ENCODE results near the gene ALOX15.
"Not testable (repeated sequence)": the region's sequence is repeated elsewhere in the genome, so short reads cannot be mapped to it uniquely, and the experiment has no call there.

ALOX15 gene

GRCh38 chr17:4610656-4611055, 30.8 kb downstream of the ALOX15 start:
- H3K27me3 ChIP-seq (ENCODE audit: control insufficient read depth, insufficient read depth, low read length) = no peaks in the 10 kb centered on the region
- no peak overlapping the region for H3K9ac ChIP-seq (ENCODE audit: low read depth, low read length)
- H3K36me3 ChIP-seq (ENCODE audit: control insufficient read depth, insufficient read depth, low read length) = no peaks in the 10 kb centered on the region
- no peaks in the 10 kb centered on the region for H3K9me3 ChIP-seq (ENCODE audit: control insufficient read depth, insufficient read depth, low read length)
- H3K4me1 ChIP-seq (ENCODE audit: control insufficient read depth, insufficient read depth, low read length) = no peaks in the 10 kb centered on the region
- no peak overlapping the region for H3K4me3 ChIP-seq (ENCODE audit: low read depth, low read length)

GRCh38 chr17:4610162-4610561, 31.3 kb downstream of the ALOX15 start:
- Histone ChIP-seq H3K9ac (ENCODE audit: low read depth, low read length) (no peak overlapping the region), H3K36me3 (ENCODE audit: control insufficient read depth, insufficient read depth, low read length) (no peaks in the 10 kb centered on the region), H3K4me3 (ENCODE audit: low read depth, low read length) (no peak overlapping the region), H3K4me1 (ENCODE audit: control insufficient read depth, insufficient read depth, low read length) (no peaks in the 10 kb centered on the region), H3K27me3 (ENCODE audit: control insufficient read depth, insufficient read depth, low read length) (no peaks in the 10 kb centered on the region), H3K9me3 (ENCODE audit: control insufficient read depth, insufficient read depth, low read length) (no peaks in the 10 kb centered on the region)

- Histone ChIP-seq H3K9ac (ENCODE audit: low read depth, low read length) (no peak overlapping the region), H3K4me1 (ENCODE audit: control insufficient read depth, insufficient read depth, low read length) (no peaks in the 10 kb centered on the region), H3K9me3 (ENCODE audit: control insufficient read depth, insufficient read depth, low read length) (no peaks in the 10 kb centered on the region), H3K4me3 (ENCODE audit: low read depth, low read length) (no peak overlapping the region), H3K36me3 (ENCODE audit: control insufficient read depth, insufficient read depth, low read length) (no peaks in the 10 kb centered on the region), H3K27me3 (ENCODE audit: control insufficient read depth, insufficient read depth, low read length) (no peaks in the 10 kb centered on the region)
These were observed 31.7 kb downstream of the ALOX15 start for GRCh38 chr17:4609761-4610160.

- Histone ChIP-seq H3K9me3 (ENCODE audit: control insufficient read depth, insufficient read depth, low read length) (no peaks in the 10 kb centered on the region), H3K9ac (ENCODE audit: low read depth, low read length) (no peak overlapping the region), H3K27me3 (ENCODE audit: control insufficient read depth, insufficient read depth, low read length) (no peaks in the 10 kb centered on the region), H3K4me3 (ENCODE audit: low read depth, low read length) (no peak overlapping the region), H3K36me3 (ENCODE audit: control insufficient read depth, insufficient read depth, low read length) (no peaks in the 10 kb centered on the region), H3K4me1 (ENCODE audit: control insufficient read depth, insufficient read depth, low read length) (no peaks in the 10 kb centered on the region)
These were observed 33.7 kb downstream of the ALOX15 start for GRCh38 chr17:4607773-4608187.

GRCh38 chr17:4607261-4607741, 34.2 kb downstream of the ALOX15 start:
- H3K36me3 ChIP-seq (ENCODE audit: control insufficient read depth, insufficient read depth, low read length) = no peaks in the 10 kb centered on the region
- no peaks in the 10 kb centered on the region for H3K9me3 ChIP-seq (ENCODE audit: control insufficient read depth, insufficient read depth, low read length)
- no peaks in the 10 kb centered on the region for H3K4me1 ChIP-seq (ENCODE audit: control insufficient read depth, insufficient read depth, low read length)
- no peak overlapping the region for H3K9ac ChIP-seq (ENCODE audit: low read depth, low read length)
- H3K27me3 ChIP-seq (ENCODE audit: control insufficient read depth, insufficient read depth, low read length) = no peaks in the 10 kb centered on the region
- no peak overlapping the region for H3K4me3 ChIP-seq (ENCODE audit: low read depth, low read length)

- no peaks in the 10 kb centered on the region for H3K27me3 ChIP-seq (ENCODE audit: control insufficient read depth, insufficient read depth, low read length)
- H3K9ac ChIP-seq (ENCODE audit: low read depth, low read length) = no peak overlapping the region
- H3K4me1 ChIP-seq (ENCODE audit: control insufficient read depth, insufficient read depth, low read length) = no peaks in the 10 kb centered on the region
- H3K4me3 ChIP-seq (ENCODE audit: low read depth, low read length) = no peak overlapping the region
- H3K9me3 ChIP-seq (ENCODE audit: control insufficient read depth, insufficient read depth, low read length) = no peaks in the 10 kb centered on the region
- no peaks in the 10 kb centered on the region for H3K36me3 ChIP-seq (ENCODE audit: control insufficient read depth, insufficient read depth, low read length)
These were observed 35.7 kb downstream of the ALOX15 start for GRCh38 chr17:4605826-4606225.

GRCh38 chr17:4604736-4605135, 36.7 kb downstream of the ALOX15 start:
- not testable (repeated sequence) for H3K4me1 ChIP-seq (ENCODE audit: control insufficient read depth, insufficient read depth, low read length); H3K9ac ChIP-seq (ENCODE audit: low read depth, low read length)

GRCh38 chr17:4604111-4604644, 37.3 kb downstream of the ALOX15 start:
- Histone ChIP-seq H3K4me1 (ENCODE audit: control insufficient read depth, insufficient read depth, low read length) (peaks cover 8% of the 10 kb centered on the region), H3K4me3 (ENCODE audit: low read depth, low read length) (no peak overlapping the region), H3K36me3 (ENCODE audit: control insufficient read depth, insufficient read depth, low read length) (no peaks in the 10 kb centered on the region), H3K9me3 (ENCODE audit: control insufficient read depth, insufficient read depth, low read length) (no peaks in the 10 kb centered on the region), H3K9ac (ENCODE audit: low read depth, low read length) (no peak overlapping the region), H3K27me3 (ENCODE audit: control insufficient read depth, insufficient read depth, low read length) (no peaks in the 10 kb centered on the region)

More at GRCh38 chr17:4604736-4605135, 36.7 kb downstream of the ALOX15 start:
- not testable (repeated sequence) for H3K4me3 ChIP-seq (ENCODE audit: low read depth, low read length); H3K9me3 ChIP-seq (ENCODE audit: control insufficient read depth, insufficient read depth, low read length); H3K36me3 ChIP-seq (ENCODE audit: control insufficient read depth, insufficient read depth, low read length); H3K27me3 ChIP-seq (ENCODE audit: control insufficient read depth, insufficient read depth, low read length)

- Histone ChIP-seq H3K4me3 (ENCODE audit: low read depth, low read length) (no peak overlapping the region), H3K9me3 (ENCODE audit: control insufficient read depth, insufficient read depth, low read length) (no peaks in the 10 kb centered on the region), H3K36me3 (ENCODE audit: control insufficient read depth, insufficient read depth, low read length) (peaks cover 2% of the 10 kb centered on the region), H3K9ac (ENCODE audit: low read depth, low read length) (no peak overlapping the region), H3K4me1 (ENCODE audit: control insufficient read depth, insufficient read depth, low read length) (peaks cover 11% of the 10 kb centered on the region), H3K27me3 (ENCODE audit: control insufficient read depth, insufficient read depth, low read length) (no peaks in the 10 kb centered on the region)
These were observed 39.4 kb downstream of the ALOX15 start for GRCh38 chr17:4602041-4602440.

- H3K9ac ChIP-seq (ENCODE audit: low read depth, low read length) = no peak overlapping the region
These were observed 40.2 kb downstream of the ALOX15 start for GRCh38 chr17:4601326-4601725.

GRCh38 chr17:4600563-4600962, 40.9 kb downstream of the ALOX15 start:
- H3K27me3 ChIP-seq (ENCODE audit: control insufficient read depth, insufficient read depth, low read length) = no peaks in the 10 kb centered on the region
- peaks cover 4% of the 10 kb centered on the region for H3K36me3 ChIP-seq (ENCODE audit: control insufficient read depth, insufficient read depth, low read length)
- H3K4me1 ChIP-seq (ENCODE audit: control insufficient read depth, insufficient read depth, low read length) = peaks cover 11% of the 10 kb centered on the region
- H3K4me3 ChIP-seq (ENCODE audit: low read depth, low read length) = peak overlapping the region; percentile 46
- H3K9me3 ChIP-seq (ENCODE audit: control insufficient read depth, insufficient read depth, low read length) = no peaks in the 10 kb centered on the region
- no peak overlapping the region for H3K9ac ChIP-seq (ENCODE audit: low read depth, low read length)

More at GRCh38 chr17:4601326-4601725, 40.2 kb downstream of the ALOX15 start:
- no peak overlapping the region for H3K4me3 ChIP-seq (ENCODE audit: low read depth, low read length)
- H3K27me3 ChIP-seq (ENCODE audit: control insufficient read depth, insufficient read depth, low read length) = no peaks in the 10 kb centered on the region
- peaks cover 4% of the 10 kb centered on the region for H3K36me3 ChIP-seq (ENCODE audit: control insufficient read depth, insufficient read depth, low read length)
- H3K9me3 ChIP-seq (ENCODE audit: control insufficient read depth, insufficient read depth, low read length) = no peaks in the 10 kb centered on the region
- peaks cover 11% of the 10 kb centered on the region for H3K4me1 ChIP-seq (ENCODE audit: control insufficient read depth, insufficient read depth, low read length)

- Histone ChIP-seq H3K4me3 (ENCODE audit: low read depth, low read length) (peak overlapping the region; percentile 46), H3K4me1 (ENCODE audit: control insufficient read depth, insufficient read depth, low read length) (peaks cover 11% of the 10 kb centered on the region), H3K9me3 (ENCODE audit: control insufficient read depth, insufficient read depth, low read length) (no peaks in the 10 kb centered on the region), H3K27me3 (ENCODE audit: control insufficient read depth, insufficient read depth, low read length) (no peaks in the 10 kb centered on the region), H3K9ac (ENCODE audit: low read depth, low read length) (no peak overlapping the region), H3K36me3 (ENCODE audit: control insufficient read depth, insufficient read depth, low read length) (peaks cover 4% of the 10 kb centered on the region)
These were observed 41.8 kb downstream of the ALOX15 start for GRCh38 chr17:4599505-4600281.

Data from iPS-15b (cell line).